GM12891 (cell line): ENCODE data around the gene SLC25A17.

Experiments
- PAX5 ChIP-seq: IDR thresholded peaks from 2 replicates; pipeline ENCODE4 v1.6.1; 2011; ENCODE audit warnings: low read length, moderate library complexity, mild to moderate bottlenecking; ENCODE audit not compliant: insufficient read depth, severe bottlenecking
- POLR2A ChIP-seq: IDR thresholded peaks from 2 replicates; pipeline ENCODE4 v1.6.1; 2011; ENCODE audit warnings: low read depth, low read length, control low read depth
- POU2F2 ChIP-seq: IDR thresholded peaks from 2 replicates; pipeline ENCODE4 v1.6.1; 2011; ENCODE audit warnings: low read depth, mild to moderate bottlenecking, control low read depth, low read length, moderate library complexity
- SPI1 ChIP-seq: IDR thresholded peaks from 2 replicates; pipeline ENCODE4 v1.6.1; 2011; ENCODE audit warnings: low read depth, low read length, control low read depth

- TF ChIP-seq POLR2A (no peak), SPI1 (no peak), POU2F2 (no peak), PAX5 (no peak)
These were observed 60.8 kb downstream of the SLC25A17 start for GRCh38 chr22:40758390-40758789.
